Globus pallidus (tissue), 1 donor: ENCODE measurements around the gene CFAP52.
"Not testable (repeated sequence)": the region's sequence is repeated elsewhere in the genome, so short reads cannot be mapped to it uniquely, and the experiment has no call there.

ENCODE experiments used
- DNase-seq: peaks from one replicate; pipeline ENCODE4 v3.0.0-alpha.2; 2015; ENCODE audit warnings: low spot score

The CFAP52 gene, protein sequence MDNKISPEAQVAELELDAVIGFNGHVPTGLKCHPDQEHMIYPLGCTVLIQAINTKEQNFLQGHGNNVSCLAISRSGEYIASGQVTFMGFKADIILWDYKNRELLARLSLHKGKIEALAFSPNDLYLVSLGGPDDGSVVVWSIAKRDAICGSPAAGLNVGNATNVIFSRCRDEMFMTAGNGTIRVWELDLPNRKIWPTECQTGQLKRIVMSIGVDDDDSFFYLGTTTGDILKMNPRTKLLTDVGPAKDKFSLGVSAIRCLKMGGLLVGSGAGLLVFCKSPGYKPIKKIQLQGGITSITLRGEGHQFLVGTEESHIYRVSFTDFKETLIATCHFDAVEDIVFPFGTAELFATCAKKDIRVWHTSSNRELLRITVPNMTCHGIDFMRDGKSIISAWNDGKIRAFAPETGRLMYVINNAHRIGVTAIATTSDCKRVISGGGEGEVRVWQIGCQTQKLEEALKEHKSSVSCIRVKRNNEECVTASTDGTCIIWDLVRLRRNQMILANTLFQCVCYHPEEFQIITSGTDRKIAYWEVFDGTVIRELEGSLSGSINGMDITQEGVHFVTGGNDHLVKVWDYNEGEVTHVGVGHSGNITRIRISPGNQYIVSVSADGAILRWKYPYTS

DNA sequence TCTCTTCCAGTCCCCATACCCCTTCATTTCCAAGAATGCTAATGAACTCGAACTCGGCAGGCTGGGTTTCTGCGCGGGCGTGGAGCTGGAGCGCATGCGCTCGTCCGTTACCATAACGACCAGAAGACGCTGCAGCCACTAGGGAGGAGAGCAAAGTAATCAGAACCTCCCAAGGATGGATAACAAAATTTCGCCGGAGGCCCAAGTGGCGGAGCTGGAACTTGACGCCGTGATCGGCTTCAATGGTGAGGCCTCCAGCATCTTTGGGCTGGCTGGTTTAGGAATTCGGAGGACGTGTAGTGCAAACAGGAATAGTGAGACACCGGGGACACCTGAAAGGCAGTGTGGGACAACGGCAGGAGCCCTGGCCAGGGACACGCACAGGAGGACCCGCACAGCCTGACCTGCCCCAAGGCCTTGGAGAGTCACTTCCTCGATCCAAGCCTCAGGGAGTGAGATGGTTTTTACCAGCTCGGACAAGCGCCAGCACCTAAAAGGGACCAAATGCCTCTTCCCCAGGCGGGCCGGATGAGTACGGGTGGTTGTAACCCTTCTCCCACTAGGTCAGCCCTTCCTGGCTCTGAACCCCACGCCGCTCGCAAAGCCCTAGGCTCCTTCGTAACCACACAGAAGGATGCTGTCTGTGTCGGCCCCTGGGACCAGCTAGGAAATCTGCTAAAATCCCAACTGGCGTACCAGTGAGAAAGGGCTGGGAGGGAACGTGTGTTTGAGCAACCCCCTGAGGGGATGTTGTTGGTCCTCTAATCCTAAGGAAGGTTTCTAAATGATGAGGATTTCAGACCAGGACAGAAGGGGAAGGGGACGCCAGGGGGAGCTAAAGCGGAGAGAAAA is at the start of gene CFAP52:
CFAP52 (plus strand) TSS at position 122 of the 852 bp plus-strand sequence; CDS start at position 176, 54 bp downstream.
- peak; percentile 77 for DNase-seq

DNA sequence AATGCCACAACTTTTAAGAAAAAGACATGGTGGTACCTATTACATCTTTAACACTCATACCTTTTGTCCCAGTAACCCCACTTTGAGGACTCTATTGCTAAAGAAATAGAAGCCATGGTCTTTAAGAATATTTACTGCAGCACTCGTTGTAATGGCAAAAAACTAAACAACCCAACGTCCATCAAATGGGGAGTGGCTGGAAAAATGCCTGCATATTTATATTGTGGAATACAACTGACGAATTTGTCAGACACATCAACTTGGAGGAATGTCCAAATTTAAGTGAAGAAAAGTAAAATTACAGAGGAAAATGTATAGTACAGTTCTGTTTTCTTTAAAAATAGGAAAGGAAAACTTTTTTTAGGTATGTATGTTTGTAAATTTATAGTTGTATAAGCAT is 48.7 kb upstream of the CFAP52 start:
- DNase-seq, result no peak

DNA sequence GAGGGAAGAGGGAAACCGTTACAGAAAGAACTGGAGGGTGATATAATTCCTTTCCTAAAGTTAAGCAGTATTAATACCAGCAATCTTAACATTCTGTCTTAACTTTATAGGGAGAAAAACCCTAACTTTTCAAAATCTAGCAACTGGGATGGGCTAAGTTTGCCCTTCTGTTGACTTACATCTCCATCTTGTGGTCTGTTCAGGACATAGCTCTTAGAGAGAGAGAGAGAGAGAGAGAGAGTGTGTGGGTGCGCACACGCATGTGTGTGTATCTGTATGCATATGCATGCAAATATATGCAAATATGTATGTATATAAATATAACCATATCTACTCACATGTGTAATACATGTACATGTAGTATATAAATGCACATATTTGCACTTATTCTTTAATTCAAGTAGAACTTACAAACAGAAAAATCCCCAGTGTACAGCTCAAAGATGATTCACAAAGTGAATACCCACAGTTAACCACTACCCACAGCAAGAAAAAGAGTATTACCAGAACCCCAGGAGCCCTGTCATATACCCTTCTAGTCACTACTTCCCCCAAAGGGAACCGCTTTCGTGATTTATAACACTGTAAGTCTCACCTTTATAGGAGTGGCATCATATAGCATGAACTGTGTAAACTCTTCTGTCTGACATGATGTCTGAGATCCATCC is 47.3 kb upstream of the CFAP52 start:
- DNase-seq, result peak; percentile 5

DNA sequence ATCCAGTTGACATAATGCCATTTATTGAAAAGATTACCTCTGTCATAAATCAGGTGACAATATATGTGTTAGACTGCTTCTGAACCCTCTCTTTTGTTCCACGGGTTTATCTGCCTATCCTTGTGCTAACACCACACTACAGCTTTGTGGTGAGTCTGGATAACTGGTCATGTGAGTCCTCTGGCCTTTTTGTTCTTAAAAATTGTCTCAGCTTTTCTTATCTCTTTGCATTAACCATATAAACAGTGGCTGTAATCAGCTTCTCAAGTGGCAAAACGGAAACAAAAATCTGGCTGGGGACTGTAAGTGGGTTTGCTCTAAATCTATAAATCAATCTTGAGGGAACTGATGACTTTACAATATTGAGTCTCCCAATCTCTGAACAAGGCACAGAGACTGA is 45.4 kb upstream of the CFAP52 start:
- DNase-seq, result no peak

DNA sequence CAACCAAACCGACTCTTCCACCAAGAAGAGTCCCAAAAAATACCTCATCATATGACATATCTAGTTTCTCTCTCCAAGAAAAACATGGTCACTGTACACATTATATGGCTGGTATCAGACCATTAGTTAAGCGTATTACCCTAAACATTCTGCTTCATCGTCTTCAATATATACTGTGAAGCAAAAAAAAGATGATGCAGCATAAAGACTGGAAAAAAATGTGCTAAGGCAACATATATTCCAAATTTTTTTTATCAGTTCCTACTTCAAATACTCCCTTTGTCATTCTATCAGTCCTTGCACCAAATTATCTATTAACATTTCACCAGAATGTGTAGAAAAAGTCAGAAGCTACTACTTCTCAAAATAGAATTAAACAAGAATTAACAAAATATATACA is 43.7 kb upstream of the CFAP52 start:
- no peak for DNase-seq

DNA sequence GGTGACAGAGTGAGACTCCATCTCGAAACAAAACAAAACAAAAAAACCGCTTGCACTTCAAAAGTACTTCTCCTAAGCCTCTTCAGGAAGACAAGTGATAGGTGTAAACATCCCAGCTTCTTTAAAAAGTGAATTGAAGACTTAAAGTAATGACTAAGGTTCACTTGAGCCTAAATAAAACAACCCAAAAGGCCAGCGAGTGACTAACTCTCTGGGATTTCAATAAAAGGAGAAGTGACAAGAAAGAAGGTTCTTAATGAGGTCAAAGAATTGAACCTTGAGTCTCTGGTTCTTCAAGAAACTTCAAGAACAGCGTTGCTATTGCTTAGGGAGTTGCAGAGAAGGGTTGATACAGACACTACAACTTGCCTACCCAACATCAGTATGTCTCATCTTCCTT is 43.0 kb upstream of the CFAP52 start:
- no peak for DNase-seq

DNA sequence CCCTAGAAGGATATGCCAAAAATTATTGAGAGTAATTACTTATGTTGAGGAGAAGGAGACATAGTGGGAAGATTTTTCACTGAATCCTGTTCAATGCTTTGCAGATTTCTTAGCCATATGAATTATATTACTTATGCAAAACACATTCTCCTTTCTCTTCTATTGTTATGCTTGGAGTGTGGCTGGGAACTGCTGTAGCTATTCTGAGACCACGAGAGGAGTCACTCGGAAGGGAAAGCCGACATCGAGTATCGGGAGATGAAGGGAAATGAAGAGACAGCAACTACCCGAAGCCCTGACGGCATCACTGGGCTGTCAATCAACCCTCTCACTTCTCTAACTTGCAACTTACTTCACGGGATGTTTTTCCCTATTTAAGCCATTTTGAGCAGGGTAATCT is 40.4 kb upstream of the CFAP52 start:
- DNase-seq, result no peak

DNA sequence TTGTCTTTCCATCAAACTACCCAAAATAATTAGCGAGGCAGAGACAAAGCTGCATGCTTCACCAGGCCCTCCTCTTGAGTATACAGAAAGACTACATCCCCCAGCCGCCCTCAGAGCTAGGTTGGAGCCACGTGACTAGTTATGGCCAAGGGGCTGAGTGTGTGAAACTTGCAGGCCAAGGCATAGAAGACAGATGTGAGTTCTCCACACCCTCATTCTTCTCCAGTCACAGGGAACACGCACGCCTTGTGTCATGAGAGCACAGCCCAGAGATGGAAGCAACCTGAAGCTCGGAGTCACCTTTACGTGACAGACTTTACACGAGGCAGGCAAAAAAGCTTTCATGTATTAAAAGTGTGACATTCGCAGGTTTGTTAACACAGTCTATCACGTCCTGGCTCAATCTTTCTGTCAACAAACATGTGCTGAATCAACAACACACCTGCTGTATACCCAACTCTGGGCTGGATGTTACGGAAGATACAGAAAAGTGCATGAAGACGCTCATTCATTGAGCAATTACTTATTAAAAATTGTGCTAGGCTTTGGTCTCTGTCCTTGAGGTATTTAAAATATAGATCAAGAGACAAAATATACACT is 39.2 kb upstream of the CFAP52 start:
- DNase-seq, result no peak

DNA sequence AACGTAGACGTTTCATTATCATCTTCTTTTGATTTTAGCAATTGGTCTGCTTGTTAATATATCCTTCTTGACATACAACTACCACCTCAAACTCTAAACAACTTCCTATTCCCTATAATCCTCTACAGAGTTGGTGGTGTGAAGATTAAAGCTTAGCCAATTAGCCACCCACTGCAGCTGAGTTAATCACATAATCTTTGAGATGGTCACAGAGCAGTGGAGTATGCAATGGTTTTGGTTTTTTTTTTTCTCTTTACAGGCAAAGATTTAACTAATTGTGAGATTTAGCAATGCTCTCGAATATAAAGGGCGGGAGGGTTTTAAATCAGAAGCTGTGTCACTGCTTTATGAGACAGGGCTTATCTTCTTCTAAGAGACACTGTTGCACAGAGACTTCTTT is 37.8 kb upstream of the CFAP52 start:
- DNase-seq, result no peak

DNA sequence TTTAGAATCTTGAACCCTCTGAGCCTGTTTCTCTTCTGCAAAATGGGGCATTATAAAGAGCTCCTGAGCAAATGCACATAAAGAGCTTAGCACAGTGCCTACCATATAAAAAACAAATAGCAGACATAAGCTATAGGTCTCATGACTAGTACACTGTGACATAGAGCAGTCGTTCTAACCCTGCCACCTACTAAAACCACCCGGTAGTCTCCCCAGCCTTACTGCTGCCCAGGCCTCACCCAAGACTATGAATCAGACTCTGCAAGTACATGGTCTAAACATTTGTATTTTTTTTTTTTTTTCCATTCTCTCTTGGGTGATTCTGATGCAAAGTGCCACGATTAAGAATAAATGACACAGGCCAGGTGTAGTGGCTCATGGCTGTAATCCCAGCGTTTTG is 34.7 kb upstream of the CFAP52 start:
- DNase-seq, result no peak

DNA sequence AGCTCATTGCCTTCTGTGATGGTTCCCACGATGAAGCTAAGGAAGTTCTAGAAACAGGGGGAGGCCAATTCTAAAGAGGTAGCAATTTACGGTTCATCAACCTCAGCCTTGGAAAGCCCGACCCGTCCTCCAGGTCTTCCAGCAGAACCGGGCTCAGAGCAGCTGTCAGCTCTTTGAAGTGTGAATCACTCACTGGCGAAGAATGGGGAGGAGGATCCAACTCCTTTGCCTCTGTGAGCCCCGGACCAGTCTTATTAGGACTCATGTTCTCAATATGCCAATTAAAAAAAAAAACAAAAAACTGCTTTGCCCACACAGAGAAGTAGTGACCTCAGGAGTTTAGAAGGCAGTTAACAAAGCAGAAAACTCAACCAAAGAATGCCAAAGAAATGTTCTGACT is 32.2 kb upstream of the CFAP52 start:
- no peak for DNase-seq

DNA sequence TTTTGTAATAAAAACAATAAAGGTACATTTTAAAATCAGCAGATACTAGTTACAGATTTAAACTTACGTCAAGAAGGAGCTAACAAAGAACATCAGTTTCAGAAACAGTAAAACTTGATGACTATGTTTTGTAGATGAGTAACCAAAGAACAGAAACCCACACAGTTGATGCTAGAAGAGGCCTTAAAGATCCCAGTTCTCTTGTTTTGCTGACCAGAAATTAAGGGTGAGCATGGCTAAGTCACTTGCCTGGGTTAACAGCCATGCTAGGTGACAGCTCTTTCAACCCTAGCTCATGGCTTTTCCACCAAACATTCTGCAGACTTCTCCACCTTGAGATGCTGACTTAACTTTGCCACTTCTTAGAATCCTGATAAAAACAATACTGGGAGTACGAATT is 27.2 kb upstream of the CFAP52 start:
- no peak for DNase-seq

DNA sequence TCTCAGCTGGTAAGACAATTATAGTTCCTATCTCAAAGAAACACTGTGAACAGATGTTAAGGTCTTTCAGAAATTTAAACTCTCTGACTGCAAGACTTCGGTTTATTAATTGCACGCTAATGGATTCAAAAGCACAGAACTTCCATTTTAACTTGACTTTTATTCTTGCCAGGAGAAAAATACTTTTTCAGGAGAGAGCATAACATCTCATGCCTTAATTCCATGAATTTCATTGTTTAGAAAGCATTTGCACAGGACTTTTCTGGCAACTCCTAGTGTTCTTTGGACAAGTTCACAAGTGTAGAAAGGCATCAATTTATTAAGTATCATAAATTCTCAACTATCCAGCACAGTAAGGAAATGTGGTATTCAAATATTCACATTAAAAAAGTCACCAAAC is 23.3 kb upstream of the CFAP52 start:
- no peak for DNase-seq

DNA sequence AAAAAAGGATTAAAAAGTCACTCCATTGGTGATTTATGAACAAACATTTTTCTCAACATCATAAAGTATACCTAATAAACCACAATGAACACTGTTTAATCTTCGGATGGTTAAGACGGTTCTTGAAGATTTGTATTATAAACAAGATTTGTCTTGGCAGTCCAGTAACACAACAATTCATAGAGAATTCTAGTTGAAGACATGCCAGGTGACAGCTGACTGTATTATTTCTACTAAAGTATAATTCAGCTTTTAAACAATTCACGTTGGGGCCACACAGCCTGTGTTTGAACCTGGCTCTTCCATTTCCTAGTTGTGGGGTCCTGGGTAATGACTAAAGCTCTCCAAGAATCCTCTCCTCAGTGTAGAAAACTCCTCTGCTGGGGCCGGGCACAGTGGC is 22.8 kb upstream of the CFAP52 start:
- no peak for DNase-seq

DNA sequence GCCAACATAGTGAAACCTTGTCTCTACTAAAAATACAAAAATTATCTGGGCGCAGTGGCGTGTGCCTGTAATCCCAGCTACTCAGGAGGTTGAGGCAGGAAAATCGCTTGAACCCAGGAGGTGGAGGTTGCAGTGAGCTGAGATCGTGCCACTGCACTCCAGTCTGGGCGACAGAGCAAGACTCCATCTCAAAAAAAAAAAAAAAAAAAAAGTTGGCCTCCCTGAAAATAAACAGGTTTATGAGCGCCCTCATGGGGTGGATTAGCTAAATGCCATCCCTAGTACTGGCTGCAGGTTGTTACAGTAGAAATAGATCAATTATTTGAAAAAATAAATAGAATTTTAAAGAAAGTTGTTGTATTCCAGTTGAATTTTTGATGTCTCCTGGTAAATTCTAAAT is 21.7 kb upstream of the CFAP52 start:
- DNase-seq, result not testable (repeated sequence)

DNA sequence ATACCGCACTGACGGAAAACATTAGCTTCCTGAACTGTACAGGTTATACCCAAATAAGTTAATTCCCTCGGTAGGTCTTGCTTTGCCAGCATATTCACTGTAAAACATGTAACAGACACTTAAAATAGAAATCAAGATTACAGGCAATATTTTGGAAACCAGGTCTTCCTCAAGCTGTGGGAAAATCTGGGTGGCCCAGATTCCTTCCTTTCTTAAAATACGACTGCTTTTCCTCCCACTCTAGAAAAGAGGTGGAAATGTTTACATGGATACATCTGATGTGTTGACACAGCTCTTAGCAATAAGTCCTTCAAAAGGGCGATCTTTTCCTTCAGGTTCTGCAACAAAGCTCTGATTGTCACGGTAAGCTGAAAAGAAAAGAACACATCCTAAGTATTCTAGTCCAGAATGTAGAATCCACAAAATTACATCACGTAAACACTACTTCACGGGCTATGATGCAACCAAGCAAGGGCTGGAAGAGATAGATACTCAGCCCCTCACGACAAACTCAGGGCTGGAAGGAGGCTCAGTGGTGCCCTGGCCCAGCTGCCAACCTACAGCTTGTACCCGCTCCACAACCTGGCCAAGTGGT is 19.2 kb upstream of the CFAP52 start:
- no peak for DNase-seq

DNA sequence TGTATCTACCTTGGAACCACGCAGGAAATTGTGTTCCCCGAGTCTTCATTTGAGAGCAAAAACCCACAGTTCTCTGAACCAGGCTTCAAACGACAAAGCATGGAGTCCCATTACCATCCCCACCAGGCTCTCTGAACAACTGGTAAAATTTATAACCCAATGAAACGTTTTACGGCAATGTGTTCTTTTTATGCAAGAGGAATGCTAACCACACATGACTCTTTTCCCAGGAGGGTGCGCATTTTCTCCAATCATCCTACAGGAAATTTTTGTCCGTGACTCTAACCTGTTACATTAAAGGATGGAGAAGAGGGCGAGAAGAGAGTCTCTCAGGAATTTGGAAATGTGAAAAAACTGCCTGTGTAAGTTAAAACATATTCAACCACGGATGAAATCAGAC is 18.6 kb upstream of the CFAP52 start:
- no peak for DNase-seq

DNA sequence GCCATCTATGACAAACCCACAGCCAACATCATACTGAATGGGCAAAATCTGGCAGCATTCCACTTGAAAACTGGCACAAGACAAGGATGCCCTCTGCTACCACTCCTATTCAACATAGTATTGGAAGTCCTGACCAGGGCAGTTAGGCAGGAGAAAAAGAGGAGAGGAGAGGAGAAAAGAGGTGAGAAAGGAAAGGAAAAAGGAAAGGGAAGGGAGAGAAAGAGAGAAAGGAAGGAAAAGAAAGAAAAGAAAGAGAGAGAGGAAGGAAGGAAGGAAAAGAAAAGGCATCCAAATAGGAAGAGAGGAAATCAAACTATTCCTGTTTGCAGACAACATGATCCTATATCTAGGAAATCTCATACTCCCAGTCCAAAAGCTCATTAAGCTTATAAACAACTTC is 12.3 kb upstream of the CFAP52 start:
- DNase-seq, result no peak

DNA sequence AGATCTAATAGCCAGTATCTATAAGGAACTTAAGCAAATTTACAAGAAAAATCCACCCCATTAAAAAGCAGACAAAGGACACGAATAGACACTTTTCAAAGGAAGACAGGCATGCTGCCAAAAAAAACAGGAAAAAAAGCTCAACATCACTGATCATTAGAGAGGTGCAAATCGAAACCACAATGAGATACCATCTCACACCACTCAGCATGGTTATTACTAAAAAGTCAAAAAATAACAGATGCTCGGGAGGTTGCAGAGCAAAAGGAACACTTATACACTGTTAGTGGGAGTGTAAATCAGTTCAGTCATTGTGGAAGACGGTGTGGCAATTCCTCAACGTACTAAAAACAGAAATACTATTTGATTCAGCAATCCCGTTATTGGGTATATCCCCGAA is 10.4 kb upstream of the CFAP52 start:
- DNase-seq, result no peak

DNA sequence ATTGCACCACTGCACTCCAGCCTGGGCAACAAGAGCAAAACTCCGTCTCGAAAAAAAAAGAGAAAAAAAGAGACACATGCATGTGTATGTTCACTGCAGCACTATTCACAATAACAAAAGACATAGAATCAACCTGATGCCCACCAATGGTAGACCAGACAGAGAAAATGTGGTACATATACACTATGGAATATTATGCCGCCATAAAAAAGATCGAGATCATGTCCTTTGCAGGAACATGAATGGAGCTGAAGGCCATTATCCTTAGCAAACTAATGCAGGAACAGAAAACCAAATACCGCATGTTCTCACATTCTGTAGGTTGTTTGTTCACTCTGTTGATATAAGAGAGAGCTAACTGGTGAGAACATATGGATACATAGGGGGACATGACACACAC is 9.7 kb upstream of the CFAP52 start:
- DNase-seq, result not testable (repeated sequence)

DNA sequence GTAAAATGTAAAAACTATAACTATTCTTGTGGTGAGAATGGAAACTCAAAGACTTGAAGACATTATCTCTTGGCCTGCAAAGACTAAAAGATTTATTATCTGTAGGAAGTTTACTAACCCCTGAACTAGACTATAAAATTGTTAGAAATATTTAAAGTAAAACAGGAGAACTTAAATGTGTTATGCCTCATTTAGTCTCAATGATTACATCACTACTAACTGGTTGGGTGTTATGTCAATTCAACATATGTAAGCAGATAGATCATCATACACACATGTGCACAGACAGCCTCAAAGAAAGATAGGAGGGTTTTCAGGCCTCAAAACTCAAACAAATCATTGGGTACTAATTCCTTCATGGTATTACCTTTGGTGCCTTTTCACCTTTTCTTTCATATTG is 8.4 kb upstream of the CFAP52 start:
- no peak for DNase-seq
